GM19043 (cell line): Measurements from ENCODE around the gene PAOX.

Experiments used
- ATAC-seq: cut with Tn5 transposase; IDR thresholded peaks from one replicate; pipeline ENCODE4 v1.9.1; 2021; ENCODE audit warnings: low read depth; ENCODE audit not compliant: unreplicated experiment

The PAOX gene

DNA sequence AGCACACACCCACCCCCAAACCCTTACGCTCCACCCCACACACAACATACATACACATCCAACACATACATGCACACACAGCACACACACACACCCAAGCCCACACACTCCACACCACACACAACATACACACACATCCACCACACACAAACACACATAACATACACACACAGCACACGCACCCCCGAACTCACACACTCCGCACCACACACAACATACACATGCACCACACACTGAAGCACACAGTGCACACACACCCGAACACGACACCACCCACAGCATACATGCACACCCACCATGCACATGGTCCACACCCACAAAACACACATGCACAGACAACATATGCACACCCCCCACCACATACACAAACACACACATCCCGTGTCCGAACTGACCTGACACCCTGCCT, 29.9 kb upstream of the PAOX start:
- ATAC-seq: no peak

DNA sequence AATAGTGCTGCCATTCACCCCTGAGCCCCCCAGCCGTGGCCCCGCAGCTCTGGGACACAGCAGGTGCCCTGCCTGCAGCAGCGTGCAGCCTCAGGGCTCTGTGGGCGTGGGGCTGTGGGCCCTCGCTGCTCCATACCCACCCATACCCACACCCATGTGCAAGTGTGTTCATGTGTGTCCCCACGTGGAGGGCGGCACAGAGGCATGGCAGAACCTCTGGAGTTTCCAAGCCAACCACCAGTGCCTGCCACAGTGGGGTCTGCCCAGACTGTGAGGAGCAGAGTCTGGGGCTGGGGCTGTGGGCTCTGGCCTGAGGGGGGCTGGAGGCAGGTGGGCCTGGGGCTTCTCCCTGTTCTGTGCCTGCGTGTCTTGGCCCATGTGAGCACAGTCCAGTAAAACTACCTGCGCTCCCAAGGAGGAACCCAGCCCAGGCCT, 29.5 kb upstream of the PAOX start:
- no peak for ATAC-seq

DNA sequence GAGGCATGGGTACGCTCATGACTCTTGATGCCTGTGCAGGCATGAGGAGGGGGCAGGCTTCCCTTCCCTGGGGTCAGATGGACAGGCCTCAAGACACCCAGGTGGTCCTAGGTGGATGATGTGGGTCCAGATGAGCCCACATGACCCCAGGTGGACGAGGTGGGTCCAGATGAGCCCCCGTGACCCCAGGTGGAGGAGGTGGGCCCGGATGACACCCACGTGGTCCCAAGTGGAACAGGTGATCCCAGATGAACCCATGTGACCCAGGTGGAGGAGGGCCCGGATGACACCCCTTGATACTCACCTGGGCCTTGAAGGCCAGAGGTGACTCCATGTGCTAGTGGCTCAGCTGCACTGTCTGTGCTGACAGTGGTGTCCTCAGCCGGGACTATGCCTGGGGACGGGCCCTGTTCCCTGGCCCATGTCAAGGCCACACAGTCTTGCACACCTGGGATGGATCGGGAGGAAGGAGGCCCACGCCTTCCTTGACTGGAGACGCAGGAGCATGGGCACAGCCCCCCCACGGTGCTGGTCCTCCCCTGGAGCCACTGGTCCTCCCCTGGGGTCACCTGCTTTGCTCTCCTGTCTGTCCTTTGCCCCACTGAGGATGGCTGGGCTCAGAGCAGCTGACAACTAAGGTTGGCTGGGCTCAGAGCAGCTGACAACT, 28.6 kb upstream of the PAOX start:
- no peak for ATAC-seq

DNA sequence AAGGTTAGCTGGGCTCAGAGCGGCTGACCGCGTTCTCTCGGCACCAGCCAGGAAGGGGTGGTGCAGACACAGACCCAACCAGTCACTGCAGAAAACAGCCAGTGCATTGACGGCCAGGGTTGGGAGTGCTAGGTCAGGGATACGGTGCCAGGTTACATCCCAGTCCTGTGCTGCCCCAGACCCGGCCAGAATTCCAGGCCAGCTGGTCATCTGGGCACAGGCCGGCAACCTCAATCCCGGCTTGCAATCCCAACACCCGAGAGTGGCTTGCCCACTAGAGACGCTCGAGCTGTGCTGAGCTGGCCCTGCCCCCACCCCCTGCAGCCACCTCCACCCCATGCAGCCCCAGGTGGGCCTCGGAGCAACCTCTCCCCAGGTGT, 28.1 kb upstream of the PAOX start:
- ATAC-seq: no peak

DNA sequence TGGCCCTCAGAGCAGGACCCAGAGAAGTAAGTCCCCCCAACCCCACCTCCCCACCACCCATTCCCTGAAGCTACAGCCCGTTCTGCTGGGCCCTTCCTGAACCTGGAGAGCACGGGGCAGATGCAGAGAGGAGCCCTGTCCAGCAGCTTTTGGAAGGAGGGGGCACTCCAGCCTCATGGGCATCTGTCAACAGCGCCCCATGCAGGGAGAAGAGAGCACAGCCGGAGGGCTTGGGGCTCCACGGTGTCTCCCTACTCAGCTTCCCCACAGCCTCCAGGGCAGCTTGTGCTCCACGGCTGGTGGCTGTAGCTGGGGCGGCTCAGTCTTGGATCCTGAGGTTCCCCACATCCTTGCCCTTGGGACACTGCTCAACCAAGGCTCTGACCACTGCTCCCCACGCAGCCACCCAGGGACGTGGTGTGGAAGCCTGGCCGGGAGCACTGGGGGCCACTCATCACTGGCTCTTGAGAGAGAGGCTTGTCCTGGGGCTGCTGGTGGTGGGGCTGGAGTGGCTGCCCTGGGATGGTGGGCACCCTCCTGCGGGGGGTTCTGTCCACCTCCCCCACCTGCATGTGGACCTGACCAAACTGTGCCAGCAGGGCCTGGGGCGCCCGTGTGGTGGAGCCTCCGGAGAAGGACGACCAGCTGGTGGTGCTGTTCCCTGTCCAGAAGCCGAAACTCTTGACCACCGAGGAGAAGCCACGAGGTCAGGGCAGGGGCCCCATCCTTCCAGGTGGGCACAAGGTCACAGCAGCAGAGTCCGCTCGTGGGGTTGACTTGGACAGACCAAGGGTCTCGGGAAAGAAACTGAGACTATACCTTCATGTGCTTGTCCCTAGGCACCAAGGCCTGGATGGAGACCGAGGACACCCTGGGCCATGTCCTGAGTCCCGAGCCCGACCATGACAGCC, 27.4 kb upstream of the PAOX start:
- ATAC-seq: no peak

DNA sequence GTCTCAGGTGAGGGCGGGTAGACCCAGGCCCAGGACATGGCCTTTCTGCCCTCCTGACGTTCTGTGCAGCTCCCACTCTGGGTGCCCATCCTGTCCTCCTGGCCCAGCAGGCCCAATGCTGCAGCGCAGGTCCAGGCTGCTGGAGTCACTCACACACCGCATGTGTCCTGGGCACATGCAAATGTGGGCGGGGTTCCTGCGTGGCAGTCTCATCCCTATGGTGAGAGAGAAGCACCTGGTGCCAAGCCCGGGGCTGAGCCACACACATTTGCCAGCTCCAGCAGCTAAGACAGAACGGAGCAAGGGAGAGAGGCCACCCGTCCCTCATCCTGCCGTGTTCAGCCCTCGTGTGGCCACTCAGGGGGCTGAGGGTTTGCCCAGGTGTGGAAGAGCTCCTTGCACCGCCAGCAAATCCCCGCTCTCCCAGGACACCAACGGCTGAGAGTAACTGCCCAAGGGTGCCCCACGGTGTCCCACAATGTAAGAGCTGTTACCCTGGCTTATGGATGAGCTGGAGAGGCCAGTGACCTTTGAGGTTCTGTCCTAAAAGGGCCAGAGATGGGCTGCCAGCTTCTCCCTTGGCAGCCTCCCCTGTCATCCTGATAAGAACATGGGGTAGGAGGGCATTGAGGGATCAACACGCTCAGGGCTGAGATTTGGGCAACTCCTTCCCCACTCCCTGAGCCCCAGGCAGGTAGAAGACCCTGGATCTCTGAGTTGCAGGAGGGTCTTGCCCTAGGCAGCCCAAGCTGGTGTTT, 25.7 kb upstream of the PAOX start:
- ATAC-seq: no peak

DNA sequence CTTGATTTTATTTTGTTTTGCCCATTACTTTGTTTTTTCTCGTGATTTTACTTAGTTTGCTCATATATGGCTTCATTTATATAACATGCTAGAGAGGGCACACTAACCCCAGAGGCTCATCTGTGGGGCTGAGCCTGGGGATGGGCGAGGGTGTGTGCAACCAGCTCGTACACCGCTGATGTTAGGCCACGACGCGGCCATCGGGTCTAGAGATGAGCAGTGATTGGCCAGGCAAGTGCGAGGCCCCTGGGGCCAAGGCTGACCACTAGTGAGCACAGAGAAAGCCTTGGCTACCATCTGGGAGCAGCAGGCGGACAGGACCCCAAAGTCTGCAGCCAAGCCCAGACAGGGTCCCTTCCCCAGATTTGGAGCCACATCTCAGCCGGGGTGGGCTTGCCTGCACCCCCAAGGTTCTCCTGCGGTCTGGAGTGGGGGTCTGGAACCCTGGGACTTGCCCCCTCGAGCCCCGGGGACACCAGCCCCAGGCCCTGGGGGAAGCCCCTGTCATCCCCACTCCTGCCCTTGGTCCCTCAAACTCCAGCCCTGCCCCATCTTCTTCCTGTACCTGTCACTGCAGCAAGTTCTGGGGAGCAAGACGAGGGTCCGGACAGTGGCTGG, 25.0 kb upstream of the PAOX start:
- no peak for ATAC-seq

DNA sequence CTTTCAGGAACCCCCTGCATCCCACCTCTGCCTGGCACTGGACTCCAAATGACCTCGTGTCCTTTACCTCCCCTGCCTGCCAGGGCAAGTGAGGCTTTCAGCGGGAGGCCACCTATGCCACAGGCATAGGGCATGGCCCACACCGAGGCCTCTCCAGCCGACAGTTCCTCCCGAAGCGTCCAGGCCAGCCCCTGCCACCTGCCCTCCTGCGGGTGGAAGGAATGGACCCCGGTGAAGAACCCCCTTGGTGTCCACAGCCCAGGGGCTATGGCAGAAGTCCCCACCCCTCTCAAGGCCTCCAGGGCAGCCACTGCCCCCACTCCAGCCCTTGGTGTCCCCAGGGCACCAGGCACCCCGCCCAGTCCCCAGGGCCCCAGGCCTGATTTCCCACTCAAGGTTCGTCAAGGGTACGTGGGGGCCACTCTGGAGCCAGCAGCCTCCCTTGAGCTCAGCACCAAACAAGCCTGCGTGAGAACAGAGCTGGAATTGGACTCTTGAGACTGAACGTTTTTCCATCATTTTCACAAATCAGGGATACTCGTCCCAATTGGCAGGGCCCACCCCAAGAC, 24.3 kb upstream of the PAOX start:
- no peak for ATAC-seq

DNA sequence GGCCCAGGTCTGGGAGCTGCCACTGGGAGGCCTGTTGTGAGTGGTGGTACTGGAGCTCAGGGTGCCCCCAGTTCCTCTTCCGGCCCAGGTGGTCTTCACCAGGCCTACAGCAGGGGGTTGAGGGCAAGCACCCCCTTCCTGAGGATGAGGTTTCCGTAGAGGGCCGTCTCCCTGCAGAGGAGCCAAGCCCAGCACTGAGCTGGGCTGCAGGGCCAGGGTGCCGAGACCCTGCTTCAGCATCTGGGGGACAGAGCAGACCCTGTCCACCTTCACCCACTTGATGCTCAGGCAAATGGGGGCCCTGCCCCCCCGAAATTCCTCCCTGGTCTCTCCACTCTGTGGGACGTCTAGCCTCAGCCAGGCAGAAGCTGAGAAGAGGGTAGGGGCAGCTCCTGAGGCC, 23.8 kb upstream of the PAOX start:
- no peak for ATAC-seq

DNA sequence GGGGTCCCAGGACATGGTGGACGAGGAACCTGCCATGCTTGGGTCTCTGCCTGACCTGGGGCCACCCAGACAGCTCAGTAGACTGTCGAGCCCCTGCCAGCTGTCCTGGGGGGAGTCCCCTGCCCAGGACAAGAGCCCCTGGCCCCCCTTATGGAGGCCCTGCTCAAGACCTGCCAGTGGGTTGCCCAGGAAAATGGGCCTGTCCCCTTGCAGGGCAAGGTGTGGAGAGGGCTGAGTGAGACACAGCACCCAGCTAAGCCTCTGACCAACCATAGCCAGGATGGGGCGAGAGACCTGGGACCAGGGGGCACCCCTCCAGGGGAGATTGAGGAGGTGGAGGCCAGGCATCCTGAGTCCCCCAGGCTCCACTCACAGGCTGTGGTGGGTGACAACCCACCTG, 23.1 kb upstream of the PAOX start:
- no peak for ATAC-seq

DNA sequence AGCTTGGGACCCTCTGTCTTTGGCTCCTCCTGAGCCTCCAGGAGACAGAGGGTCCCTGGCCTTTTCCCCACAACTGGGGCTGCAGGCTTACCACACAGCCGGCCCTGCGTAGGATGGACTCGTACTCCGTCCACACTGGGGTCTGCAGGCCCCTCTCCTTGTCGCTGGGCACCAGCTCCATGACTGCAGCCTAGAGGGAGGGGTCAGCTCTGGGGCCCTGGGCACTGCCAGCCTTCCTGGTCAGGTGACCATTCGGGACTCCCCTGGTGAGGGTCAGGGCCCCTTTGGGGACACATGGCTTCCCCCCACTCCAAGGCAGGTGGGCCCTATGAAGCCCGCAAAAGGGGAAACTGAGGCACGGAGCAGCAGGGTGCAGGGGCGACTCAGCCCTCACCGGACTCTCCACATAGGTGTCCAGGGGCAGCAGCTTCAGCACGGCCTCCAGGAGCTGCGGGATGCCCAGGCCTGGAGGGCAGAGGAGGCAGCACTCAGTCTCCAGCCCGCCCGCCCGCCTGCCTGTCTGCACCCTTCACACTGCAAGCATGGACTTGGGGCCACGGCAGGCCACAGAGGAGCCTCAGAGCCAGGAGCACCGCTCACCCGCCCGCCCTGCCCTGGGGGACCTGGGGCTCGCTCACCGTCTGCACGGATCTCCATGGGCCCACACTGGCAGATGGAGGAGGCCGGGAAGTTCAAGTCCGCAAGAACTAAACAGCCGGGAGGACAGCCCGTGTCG, 22.3 kb upstream of the PAOX start:
- ATAC-seq: no peak

DNA sequence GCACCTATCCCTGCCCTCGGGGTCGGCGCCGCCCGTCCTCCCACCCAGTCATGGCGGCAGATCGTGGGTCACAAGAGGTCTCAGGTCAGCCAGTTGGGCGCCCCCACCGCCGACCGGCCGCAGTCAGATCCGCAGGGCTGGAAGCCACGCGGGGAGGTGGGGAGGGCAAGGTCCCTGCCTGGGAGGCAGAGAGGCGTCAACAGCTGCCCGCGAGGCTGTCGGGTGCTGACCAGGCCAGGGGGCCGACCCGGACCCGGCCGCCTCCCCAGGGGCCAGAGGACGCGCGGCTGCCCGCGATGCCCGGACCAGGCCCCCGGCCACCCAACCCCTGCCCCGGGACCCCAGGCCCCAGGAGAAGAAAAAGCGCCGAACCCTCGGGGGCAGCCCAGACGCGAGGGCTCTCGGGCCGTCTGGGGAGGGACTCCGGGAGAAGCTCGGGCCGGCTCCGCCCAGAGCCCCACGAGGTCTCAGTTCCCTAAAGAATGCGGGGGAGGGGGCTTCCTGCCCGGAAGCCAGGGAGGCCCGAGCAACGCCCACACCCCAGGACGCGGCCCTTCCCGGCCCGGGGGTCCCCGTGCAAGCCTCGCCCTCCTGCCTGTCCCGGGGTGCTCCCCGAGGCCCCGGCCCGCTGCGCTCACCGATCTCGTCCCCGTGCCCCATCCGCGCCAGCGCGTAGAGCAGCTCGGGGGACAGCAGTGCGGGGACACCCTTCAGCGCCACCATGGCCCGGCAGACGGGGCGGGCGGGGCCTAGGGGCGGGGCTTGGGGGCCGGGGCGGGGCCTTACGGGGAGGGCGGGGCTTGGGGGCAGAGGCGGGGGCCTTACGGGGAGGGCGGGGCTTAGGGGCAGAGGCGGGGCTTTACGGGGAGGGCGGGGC, 21.5 kb upstream of the PAOX start, which contains the start of gene FUOM:
FUOM (minus strand) TSS at position 735 of the 877 bp plus-strand sequence; CDS start at position 723, 12 bp downstream.
- ATAC-seq: peak; percentile 66

DNA sequence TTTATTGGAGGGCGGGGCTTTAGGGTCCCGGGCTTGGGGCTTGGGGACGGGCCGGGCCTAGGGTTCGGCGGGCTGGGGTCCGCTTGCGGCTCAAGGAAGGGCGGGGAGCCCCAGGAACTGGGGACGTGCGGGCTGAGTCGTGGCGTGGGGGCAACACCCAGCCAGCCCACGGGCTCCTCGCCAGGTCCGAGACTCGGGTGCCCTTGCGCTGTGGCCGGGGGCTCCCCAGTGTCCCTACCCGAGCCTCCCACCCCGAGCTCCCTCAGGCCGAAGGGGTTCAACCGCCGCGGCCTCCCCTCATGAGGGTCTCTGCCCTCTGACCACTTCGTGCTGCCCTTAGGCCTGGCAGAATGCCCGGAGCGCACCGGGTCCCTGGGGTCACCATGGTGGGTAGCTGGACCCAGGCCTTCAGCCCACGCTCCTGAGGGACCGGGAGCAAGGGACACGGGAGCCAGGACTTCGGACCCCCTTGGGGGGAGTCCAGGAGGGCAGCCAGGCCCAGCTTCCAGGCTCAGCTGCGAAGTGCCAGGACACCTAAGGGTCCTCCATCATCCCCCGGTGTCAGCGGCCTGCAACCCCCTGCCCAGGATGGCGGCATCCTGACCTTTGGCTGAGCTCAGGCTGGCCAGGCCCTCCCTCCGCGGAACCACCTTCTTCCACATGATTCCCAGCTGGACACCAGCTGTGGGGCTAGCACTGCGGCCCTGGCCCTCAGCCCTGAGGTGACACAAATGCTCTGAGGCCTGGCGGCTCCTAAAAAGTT, 20.7 kb upstream of the PAOX start:
- ATAC-seq: no peak

DNA sequence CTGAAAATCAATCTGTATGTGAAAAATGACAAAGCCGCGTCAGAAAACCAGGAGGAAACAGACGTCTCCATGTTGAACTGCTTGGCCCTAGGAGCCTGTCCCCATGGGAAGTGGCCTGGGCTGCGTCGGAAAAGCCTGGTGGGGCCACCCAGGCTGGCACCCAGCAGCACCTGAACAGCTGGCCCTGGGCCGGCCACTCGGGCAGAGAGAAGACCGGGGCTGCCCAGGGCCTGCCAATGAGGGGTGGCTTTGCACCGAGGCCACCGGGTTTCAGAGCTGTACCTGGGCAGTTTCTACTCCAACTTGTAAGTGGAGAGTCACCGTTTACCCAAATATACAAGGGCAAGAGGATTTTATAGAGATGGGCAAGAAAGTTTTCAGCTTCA, 20.1 kb upstream of the PAOX start:
- ATAC-seq: no peak

DNA sequence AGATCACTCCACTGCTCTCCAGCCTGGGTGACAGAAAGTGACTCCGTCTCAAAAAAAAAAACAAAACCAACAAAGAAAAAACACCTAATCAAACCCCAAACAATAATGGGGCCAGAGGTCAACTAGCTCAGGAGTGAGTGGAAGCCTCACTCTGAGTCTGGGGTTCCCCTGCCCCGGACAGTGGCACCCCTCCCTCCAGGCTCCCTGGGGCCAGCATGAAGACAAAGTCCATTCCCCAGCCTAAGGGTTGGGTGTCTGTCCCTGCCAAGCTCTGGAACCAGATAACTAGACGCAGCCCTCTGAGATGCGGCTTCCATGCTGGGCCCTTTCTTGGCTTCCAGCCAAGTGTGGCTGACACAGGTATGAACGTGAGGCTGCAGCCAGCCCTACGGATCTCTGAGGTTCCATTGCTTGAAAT, 19.5 kb upstream of the PAOX start:
- ATAC-seq: no peak

DNA sequence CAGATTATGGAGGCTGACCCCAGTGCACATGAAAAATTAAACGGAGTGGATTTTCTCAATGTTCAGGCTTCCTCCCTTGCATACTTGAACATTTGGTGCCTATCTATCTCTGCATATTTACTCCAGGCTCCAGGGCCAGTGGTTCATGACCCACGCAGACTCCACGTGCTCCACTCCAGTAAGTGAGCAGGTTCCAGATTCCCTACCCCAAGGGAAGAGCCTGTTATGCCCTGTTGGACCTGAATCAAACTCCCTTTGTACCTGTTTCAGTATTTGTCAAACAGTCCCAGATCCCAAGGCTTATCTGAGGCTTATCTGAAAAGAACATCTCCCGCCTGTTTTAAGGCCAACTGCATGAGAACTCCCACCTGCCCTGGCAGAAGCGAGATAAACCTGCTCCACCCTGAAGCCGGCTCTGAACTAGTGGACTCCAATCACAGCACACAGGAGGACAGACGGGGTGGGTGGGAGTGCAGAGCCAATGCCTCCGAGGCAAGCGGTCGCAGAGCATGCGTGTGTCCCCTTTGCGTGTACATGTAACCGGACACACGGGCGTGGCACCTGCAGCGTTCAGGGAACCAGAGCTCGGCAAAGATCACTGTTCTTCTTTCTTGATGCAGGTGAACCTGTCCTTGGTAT, 19.0 kb upstream of the PAOX start:
- no peak for ATAC-seq

DNA sequence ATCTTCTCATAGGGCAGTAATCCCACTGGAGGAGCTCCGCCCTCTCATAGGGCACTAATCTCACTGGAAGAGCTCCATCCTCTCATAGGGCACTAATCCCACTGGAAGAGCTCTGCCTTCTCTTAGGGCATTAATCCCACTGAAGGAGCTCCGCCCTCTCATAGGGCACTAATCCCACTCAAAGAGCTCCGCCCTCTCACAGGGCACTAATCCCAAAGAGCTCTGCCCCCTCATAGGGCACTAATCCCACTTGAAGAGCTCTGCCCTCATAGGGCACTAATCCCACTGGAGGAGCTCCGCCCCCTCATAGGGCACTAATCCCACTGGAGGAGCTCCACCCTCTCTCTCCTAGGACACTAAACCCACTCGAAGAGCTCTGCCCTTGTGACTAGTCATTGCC, 17.8 kb upstream of the PAOX start:
- no peak for ATAC-seq
